ENCODE data around the gene C14orf180. TPM values are rescaled to one million over a fixed set of nuclear protein-coding genes. Genes with fewer than 3 reads are reported as not detected.

C14orf180 gene
- total RNA-seq, 1 experiment from 2014 or later = not detected

- H3K14ac ChIP-seq (ENCODE audit: insufficient read depth, low read length) = no peak overlapping the region; the same call in 1 of the 2 replicates
- no peak overlapping the region for H3K27ac Mint-ChIP-seq
- no peak overlapping the region for H2AFZ ChIP-seq (ENCODE audit: low read length)
- no peak overlapping the region for H3K18ac ChIP-seq (ENCODE audit: insufficient read length, low read depth, low read length)
- H3K4me1 Mint-ChIP-seq = peaks cover under 1 to 6% of the 10 kb centered on the region in 2 experiments; a peak in 2 of 4 replicates
- no peaks in the 10 kb centered on the region for H3K79me1 ChIP-seq (ENCODE audit: insufficient read depth, low read depth, low read length, poor library complexity, severe bottlenecking)
- H2BK120ac ChIP-seq (ENCODE audit: low read depth, low read length, poor library complexity, severe bottlenecking) = no peak overlapping the region
- H2AK5ac ChIP-seq (ENCODE audit: insufficient read length, low read length) = no peak overlapping the region
- no peak overlapping the region for H3K23ac ChIP-seq (ENCODE audit: insufficient read length, low read depth, low read length)
- H3K4me1 ChIP-seq (ENCODE audit: insufficient read depth, low read length) = no peaks in the 10 kb centered on the region
- no peak overlapping the region for H3K9ac ChIP-seq (ENCODE audit: extremely low read depth, insufficient read length, low read length)
- H3K4me3 Mint-ChIP-seq = no peak overlapping the region
- no peaks in the 10 kb centered on the region for H3K36me3 Mint-ChIP-seq (ENCODE audit: insufficient read depth in 1 of 3, low read depth in 3 of 3)
- H3K9me3 Mint-ChIP-seq = no peaks in the 10 kb centered on the region
- WGBS (ENCODE audit: extremely low coverage, insufficient read length, low lambda C conversion rate) = no CpG with 5 or more reads among the region's 12 CpGs
- no peaks in the 10 kb centered on the region for H4K20me1 ChIP-seq (ENCODE audit: control insufficient read depth, insufficient read depth, insufficient read length)
- H2BK20ac ChIP-seq (ENCODE audit: low read depth, low read length, poor library complexity, severe bottlenecking) = no peak overlapping the region
- no peak overlapping the region for H3K56ac ChIP-seq (ENCODE audit: insufficient read length, low read depth, low read length)
- no peak overlapping the region for H2BK5ac ChIP-seq (ENCODE audit: insufficient read length, low read length)
- H4K8ac ChIP-seq (replicated peaks; ENCODE audit: insufficient read length, low read depth, low read length) = no peak overlapping the region
- no peak for TF ChIP-seq CTCF (conservative IDR thresholded peaks at IDR 0.05)
- peaks cover 24% of the 10 kb centered on the region for H3K27me3 Mint-ChIP-seq (ENCODE audit: low read depth)
- H3K27me3 ChIP-seq (ENCODE audit: insufficient read depth, low read length) = no peaks in the 10 kb centered on the region
- no peak overlapping the region for H4K91ac ChIP-seq (ENCODE audit: insufficient read length, low read depth, low read length)
- H2BK12ac ChIP-seq (ENCODE audit: insufficient read length, low read depth, low read length) = no peak overlapping the region
- no peak overlapping the region for H3K4me2 ChIP-seq (ENCODE audit: insufficient read depth, insufficient read length, low read length)
- no peaks in the 10 kb centered on the region for H3K79me2 ChIP-seq (ENCODE audit: insufficient read depth, low read length)
- DNase-seq = no peak
- H3K27ac ChIP-seq (ENCODE audit: insufficient read length, low read depth, low read length) = no peak overlapping the region
- H3K4ac ChIP-seq (ENCODE audit: low read depth, low read length) = no peak overlapping the region
- H2BK15ac ChIP-seq (ENCODE audit: low read depth, low read length) = no peak overlapping the region
- no peaks in the 10 kb centered on the region for H3K9me3 ChIP-seq (ENCODE audit: control insufficient read depth, low read depth, low read length)
- H4K5ac ChIP-seq (ENCODE audit: insufficient read length, low read depth, low read length) = no peak overlapping the region
- H3T11ph ChIP-seq (ENCODE audit: low read length) = no peak overlapping the region
- H3K23me2 ChIP-seq (ENCODE audit: insufficient read length, low read depth, low read length, poor library complexity, severe bottlenecking) = no peaks in the 10 kb centered on the region
These were observed 19.3 kb downstream of the C14orf180 start for GRCh38 chr14:104598910-104599273.

Measured in H9 (cell line).